GM19463 (cell line): Measurements from ENCODE around the gene CTLA4.
"Not testable (repeated sequence)": the region's sequence is repeated elsewhere in the genome, so short reads cannot be mapped to it uniquely, and the experiment has no call there.

Source experiments
- ATAC-seq: cut with Tn5 transposase; IDR thresholded peaks from one replicate; pipeline ENCODE4 v1.9.1; 2021; ENCODE audit warnings: mild to moderate bottlenecking, moderate library complexity; ENCODE audit not compliant: unreplicated experiment

Gene CTLA4

GRCh38 chr2:203855274-203855673 lies 12.3 kb upstream of the CTLA4 start:
- ATAC-seq = no peak

GRCh38 chr2:203857656-203858055 lies 9.9 kb upstream of the CTLA4 start:
- ATAC-seq = no peak

- ATAC-seq = no peak
Measured at GRCh38 chr2:203858176-203858575, 9.4 kb upstream of the CTLA4 start.

GRCh38 chr2:203859030-203859789 lies 8.4 kb upstream of the CTLA4 start:
- ATAC-seq = no peak

- no peak for ATAC-seq
Measured at GRCh38 chr2:203861197-203861596, 6.4 kb upstream of the CTLA4 start.

GRCh38 chr2:203861607-203862006 lies 6.0 kb upstream of the CTLA4 start:
- no peak for ATAC-seq

GRCh38 chr2:203869223-203870042 lies 1.9 kb downstream of the CTLA4 start:
- ATAC-seq = no peak

GRCh38 chr2:203870481-203870880 lies 2.9 kb downstream of the CTLA4 start:
- no peak for ATAC-seq

- no peak for ATAC-seq
Measured at GRCh38 chr2:203870941-203871340, 3.4 kb downstream of the CTLA4 start.

GRCh38 chr2:203871371-203871983 lies 3.9 kb downstream of the CTLA4 start:
- ATAC-seq = peak; percentile 97

- no peak for ATAC-seq
Measured at GRCh38 chr2:203873461-203873860, 5.9 kb downstream of the CTLA4 start.

- ATAC-seq = no peak
Measured at GRCh38 chr2:203873921-203874631, 6.5 kb downstream of the CTLA4 start.

- no peak for ATAC-seq
Measured at GRCh38 chr2:203875471-203875870, 7.9 kb downstream of the CTLA4 start.

GRCh38 chr2:203876328-203876727 lies 8.8 kb downstream of the CTLA4 start:
- no peak for ATAC-seq

- ATAC-seq = no peak
Measured at GRCh38 chr2:203878063-203878462, 10.5 kb downstream of the CTLA4 start.

GRCh38 chr2:203880557-203881125 lies 13.1 kb downstream of the CTLA4 start:
- no peak for ATAC-seq

- ATAC-seq = not testable (repeated sequence)
Measured at GRCh38 chr2:203881185-203881584, 13.6 kb downstream of the CTLA4 start.

- ATAC-seq = no peak
Measured at GRCh38 chr2:203882551-203882950, 15.0 kb downstream of the CTLA4 start.

GRCh38 chr2:203886661-203887151 lies 19.1 kb downstream of the CTLA4 start:
- ATAC-seq = no peak

- ATAC-seq = no peak
Measured at GRCh38 chr2:203887677-203888076, 20.1 kb downstream of the CTLA4 start.

- ATAC-seq = no peak
Measured at GRCh38 chr2:203889542-203889941, 22.0 kb downstream of the CTLA4 start.
